Measurements from ENCODE around the gene CELF3. TPM values are rescaled to one million over a fixed set of nuclear protein-coding genes. Genes with fewer than 3 reads are reported as not detected.

The CELF3 gene
- total RNA-seq (2013): not detected
- polyA plus RNA-seq (not detected), polyA minus RNA-seq (not detected in 2 replicates), total RNA-seq (0 to 5.3 (median 0.08) reads per million in 11 experiments)

DNA sequence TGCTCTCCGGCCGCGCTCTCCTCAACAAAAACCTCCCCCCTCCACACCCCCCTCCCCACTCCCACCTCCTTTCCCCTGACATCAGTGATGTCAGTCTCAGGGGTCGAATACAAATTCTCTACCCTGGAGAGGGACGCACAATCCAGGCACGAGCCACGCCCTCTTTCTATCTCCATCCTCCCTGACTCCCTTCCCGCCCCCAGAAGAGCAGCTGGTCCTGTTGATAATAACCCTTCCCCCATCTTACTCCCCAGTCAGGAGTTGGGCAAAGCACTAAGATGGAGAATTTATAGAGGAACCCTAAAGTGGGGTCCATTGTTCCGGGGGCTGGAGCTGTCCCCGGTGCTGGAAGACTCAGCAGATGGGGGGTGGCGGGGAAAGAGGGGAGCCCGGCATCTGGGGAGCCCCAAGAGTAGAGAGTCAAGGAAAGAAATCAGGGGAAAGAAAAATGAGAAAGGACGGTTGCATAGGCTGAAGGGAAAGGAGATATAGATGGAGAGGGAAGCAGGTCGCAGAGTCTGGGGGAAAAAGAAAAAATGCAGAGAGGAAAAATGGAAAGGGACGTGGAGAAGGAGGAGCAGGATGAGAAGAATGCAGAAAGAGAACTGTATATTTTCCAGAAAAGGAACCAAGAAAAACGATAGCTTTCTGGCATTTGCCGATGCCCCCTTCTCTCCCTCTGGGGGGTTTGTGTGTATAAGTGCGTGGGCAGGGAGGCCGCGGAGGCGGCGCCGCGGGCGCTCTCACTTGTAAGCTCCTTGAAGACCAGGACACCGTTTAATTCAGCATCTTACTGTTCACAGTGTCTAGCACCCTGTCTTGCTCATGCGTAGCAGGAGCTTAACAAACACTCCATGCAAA is at the start of gene CELF3:
CELF3 (minus strand) TSS at position 33 of the 861 bp plus-strand sequence. CDS start 783 bp downstream, outside the sequence.
- Histone ChIP-seq H3K4me1 (ENCODE audit: control insufficient read depth in 1 of 2, insufficient read depth in 2 of 2, low read length in 2 of 2) (peaks cover 15 to 19% of the 10 kb centered on the region in 2 donors), H4K20me1 (ENCODE audit: insufficient read depth, low read length) (no peaks in the 10 kb centered on the region), H3K27me3 (ENCODE audit: control insufficient read depth in 2 of 2, insufficient read depth in 2 of 2, low read length in 2 of 2) (peaks cover 42 to 71% of the 10 kb centered on the region in 2 donors), H3K4me3 (replicated peaks in 1 of 3; ENCODE audit: low read depth in 2 of 3, low read length in 3 of 3) (no peak within 1 kb of the TSS), H3K79me2 (ENCODE audit: insufficient read depth, low read length) (no peaks in the 10 kb centered on the region), H3K4me2 (replicated peaks; ENCODE audit: extremely low read depth, low read length, poor library complexity, severe bottlenecking) (peak within 1 kb of the TSS; percentile 28), H3K9ac (ENCODE audit: insufficient read depth, low read length, poor library complexity, severe bottlenecking) (no peak within 1 kb of the TSS), H3K9me3 (replicated peaks in 1 of 2; ENCODE audit: control insufficient read depth in 1 of 2, insufficient read depth in 1 of 2, low read length in 2 of 2) (no peaks in the 10 kb centered on the region), H2AFZ (ENCODE audit: insufficient read depth, low read depth, low read length, poor library complexity, severe bottlenecking) (no peak within 1 kb of the TSS), H3K36me3 (replicated peaks in 1 of 2; ENCODE audit: control insufficient read depth in 1 of 2, insufficient read depth in 2 of 2, low read length in 2 of 2) (no peaks in the 10 kb centered on the region), H3K27ac (ENCODE audit: low read depth in 1 of 2, low read length in 2 of 2) (no peak within 1 kb of the TSS)
- WGBS (ENCODE audit: insufficient coverage): 12% methylated on average over 21 of the region's 27 CpGs
- peaks cover 64 to 76% (median 75%) of the 10 kb centered on the region in 3 donors for H3K27me3 Mint-ChIP-seq (ENCODE audit: low read depth in 3 of 3)
- H3K4me3 Mint-ChIP-seq: peak within 1 kb of the TSS in 1 of 2 donors; percentile 72
- peak within 1 kb of the TSS in 2 of 7 donors; percentile 15 to 56 for H3K27ac Mint-ChIP-seq
- peaks cover 26% of the 10 kb centered on the region for H3K4me1 Mint-ChIP-seq
- peaks cover 0 to 14% (median 4%) of the 10 kb centered on the region in 7 donors for H3K9me3 Mint-ChIP-seq
- peaks cover 4 to 6% of the 10 kb centered on the region in 2 donors for H3K36me3 Mint-ChIP-seq
- no peak for DNase-seq
- TF ChIP-seq, protein P1, sequence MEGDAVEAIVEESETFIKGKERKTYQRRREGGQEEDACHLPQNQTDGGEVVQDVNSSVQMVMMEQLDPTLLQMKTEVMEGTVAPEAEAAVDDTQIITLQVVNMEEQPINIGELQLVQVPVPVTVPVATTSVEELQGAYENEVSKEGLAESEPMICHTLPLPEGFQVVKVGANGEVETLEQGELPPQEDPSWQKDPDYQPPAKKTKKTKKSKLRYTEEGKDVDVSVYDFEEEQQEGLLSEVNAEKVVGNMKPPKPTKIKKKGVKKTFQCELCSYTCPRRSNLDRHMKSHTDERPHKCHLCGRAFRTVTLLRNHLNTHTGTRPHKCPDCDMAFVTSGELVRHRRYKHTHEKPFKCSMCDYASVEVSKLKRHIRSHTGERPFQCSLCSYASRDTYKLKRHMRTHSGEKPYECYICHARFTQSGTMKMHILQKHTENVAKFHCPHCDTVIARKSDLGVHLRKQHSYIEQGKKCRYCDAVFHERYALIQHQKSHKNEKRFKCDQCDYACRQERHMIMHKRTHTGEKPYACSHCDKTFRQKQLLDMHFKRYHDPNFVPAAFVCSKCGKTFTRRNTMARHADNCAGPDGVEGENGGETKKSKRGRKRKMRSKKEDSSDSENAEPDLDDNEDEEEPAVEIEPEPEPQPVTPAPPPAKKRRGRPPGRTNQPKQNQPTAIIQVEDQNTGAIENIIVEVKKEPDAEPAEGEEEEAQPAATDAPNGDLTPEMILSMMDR (IDR thresholded peaks at IDR 0.05): no peak
- intact Hi-C loops (cut with micrococcal nuclease): no loop called here

DNA sequence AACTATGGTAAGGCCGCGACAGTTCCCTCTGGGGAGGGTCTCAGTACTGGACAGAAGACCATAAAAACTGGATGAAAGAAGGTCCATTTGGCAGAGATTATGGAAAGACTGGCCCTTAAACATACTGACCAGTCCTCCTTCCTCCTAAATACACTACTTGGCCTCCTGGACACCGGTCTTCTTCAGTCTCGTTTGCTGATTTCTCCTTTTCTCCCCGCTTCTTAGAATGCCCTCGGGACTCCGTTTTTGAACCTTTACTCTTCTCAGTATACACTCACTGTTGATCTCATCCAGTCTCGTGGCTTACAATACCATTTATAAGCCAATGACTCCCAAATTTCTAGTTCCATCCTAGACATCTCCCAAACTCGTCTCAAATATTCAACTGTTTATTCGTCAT is 47.4 kb upstream of the CELF3 start:
- WGBS (ENCODE audit: insufficient coverage): 72% methylated on average over 8 of the region's 10 CpGs
- Mint-ChIP-seq H3K4me3 (peak overlapping the region; percentile 89 to 97), H3K4me1 (peaks cover 27% of the 10 kb centered on the region), H3K27me3 (ENCODE audit: low read depth in 3 of 3) (no peaks in the 10 kb centered on the region), H3K27ac (peak overlapping the region; percentile 74 to 88 (median 85)), H3K9me3 (peaks cover 0 to 2% (median 0%) of the 10 kb centered on the region in 7 donors), H3K36me3 (peaks cover 27 to 30% of the 10 kb centered on the region in 2 donors)
- peak overlapping the region; percentile 96 for H3K4me2 ChIP-seq (replicated peaks; ENCODE audit: extremely low read depth, low read length, poor library complexity, severe bottlenecking)
- H3K4me3 ChIP-seq (replicated peaks in 1 of 3; ENCODE audit: low read depth in 2 of 3, low read length in 3 of 3): peak overlapping the region; percentile 78 to 91 (median 80)
- H4K20me1 ChIP-seq (ENCODE audit: insufficient read depth, low read length): no peaks in the 10 kb centered on the region
- peak overlapping the region; percentile 97 for H2AFZ ChIP-seq (ENCODE audit: insufficient read depth, low read depth, low read length, poor library complexity, severe bottlenecking)
- TF ChIP-seq, protein P1 (IDR thresholded peaks at IDR 0.05): no peak
- DNase-seq: peak in 1 of 3 donors; percentile 22
- peaks cover 21 to 28% of the 10 kb centered on the region in 2 donors for H3K4me1 ChIP-seq (ENCODE audit: control insufficient read depth in 1 of 2, insufficient read depth in 2 of 2, low read length in 2 of 2)
- intact Hi-C loops (cut with micrococcal nuclease): no loop called here
- peaks cover 22 to 29% of the 10 kb centered on the region in 2 donors for H3K36me3 ChIP-seq (replicated peaks in 1 of 2; ENCODE audit: control insufficient read depth in 1 of 2, insufficient read depth in 2 of 2, low read length in 2 of 2)
- peak overlapping the region; percentile 79 for H3K9ac ChIP-seq (ENCODE audit: insufficient read depth, low read length, poor library complexity, severe bottlenecking)
- peak overlapping the region in 1 of 2 donors; percentile 76 for H3K27ac ChIP-seq (ENCODE audit: low read depth in 1 of 2, low read length in 2 of 2)
- no peaks in the 10 kb centered on the region for H3K79me2 ChIP-seq (ENCODE audit: insufficient read depth, low read length)
- no peaks in the 10 kb centered on the region for H3K9me3 ChIP-seq (replicated peaks in 1 of 2; ENCODE audit: control insufficient read depth in 1 of 2, insufficient read depth in 1 of 2, low read length in 2 of 2)
- no peaks in the 10 kb centered on the region for H3K27me3 ChIP-seq (ENCODE audit: control insufficient read depth in 2 of 2, insufficient read depth in 2 of 2, low read length in 2 of 2)
